ENCODE data around the gene ATF7.
A peak's percentile ranks its signal among the peaks of the same experiment; 100 is the strongest.

ATF7 gene

GRCh38 chr12:53625946-53626701 is at the start of gene ATF7:
ATF7 (minus strand) TSS chr12:53626382; CDS start chr12:53601000, 25,382 bp downstream.
- TF ChIP-seq EZH2phosphoT487 (IDR thresholded peaks at IDR 0.05; ENCODE audit: low read depth) (no peak), CTCF (IDR thresholded peaks at IDR 0.05; ENCODE audit: low read depth, low read length) (no peak)
- Histone ChIP-seq H3K9ac (ENCODE audit: low read length) (peak within 1 kb of the TSS; percentile 97), H3K4me1 (ENCODE audit: low read length) (peaks cover 29% of the 10 kb centered on the region), H3K27ac (ENCODE audit: low read length) (peak within 1 kb of the TSS; percentile 76), H2AFZ (ENCODE audit: low read depth, low read length) (peak within 1 kb of the TSS; percentile 89), H4K20me1 (ENCODE audit: insufficient read depth, low read length) (no peaks in the 10 kb centered on the region), H3K79me2 (ENCODE audit: low read length) (peaks cover 37% of the 10 kb centered on the region), H3K27me3 (ENCODE audit: low read depth, low read length) (no peaks in the 10 kb centered on the region), H3K4me2 (ENCODE audit: low read length) (peak within 1 kb of the TSS; percentile 98), H3K4me3 (ENCODE audit: low read length) (peak within 1 kb of the TSS; percentile 96), H3K9me3 (ENCODE audit: insufficient read depth, low read length) (no peaks in the 10 kb centered on the region), H3K36me3 (replicated peaks; ENCODE audit: low read depth, low read length) (no peaks in the 10 kb centered on the region)

GRCh38 chr12:53674977-53675700 is 49.0 kb upstream of the ATF7 start:
- Histone ChIP-seq H3K27ac (ENCODE audit: low read length) (peak overlapping the region; percentile 73), H3K27me3 (ENCODE audit: low read depth, low read length) (peaks cover 25% of the 10 kb centered on the region), H3K36me3 (replicated peaks; ENCODE audit: low read depth, low read length) (peaks cover 36% of the 10 kb centered on the region), H3K9ac (ENCODE audit: low read length) (peak overlapping the region; percentile 94), H2AFZ (ENCODE audit: low read depth, low read length) (peak overlapping the region; percentile 76; the same call in 1 of the 2 replicates), H4K20me1 (ENCODE audit: insufficient read depth, low read length) (no peaks in the 10 kb centered on the region), H3K79me2 (ENCODE audit: low read length) (peaks cover 29% of the 10 kb centered on the region), H3K9me3 (ENCODE audit: insufficient read depth, low read length) (no peaks in the 10 kb centered on the region), H3K4me2 (ENCODE audit: low read length) (peak overlapping the region; percentile 89), H3K4me1 (ENCODE audit: low read length) (peaks cover 8% of the 10 kb centered on the region), H3K4me3 (ENCODE audit: low read length) (peak overlapping the region; percentile 83)
- TF ChIP-seq EZH2phosphoT487 (IDR thresholded peaks at IDR 0.05; ENCODE audit: low read depth) (no peak), CTCF (IDR thresholded peaks at IDR 0.05; ENCODE audit: low read depth, low read length) (no peak)

- no peaks in the 10 kb centered on the region for H3K9me3 ChIP-seq (ENCODE audit: insufficient read depth, low read length)
- H3K4me1 ChIP-seq (ENCODE audit: low read length): peaks cover 8% of the 10 kb centered on the region
- no peak overlapping the region for H2AFZ ChIP-seq (ENCODE audit: low read depth, low read length)
- peaks cover 59% of the 10 kb centered on the region for H3K36me3 ChIP-seq (replicated peaks; ENCODE audit: low read depth, low read length)
- no peak overlapping the region for H3K9ac ChIP-seq (ENCODE audit: low read length)
- H3K4me3 ChIP-seq (ENCODE audit: low read length): no peak overlapping the region
- H4K20me1 ChIP-seq (ENCODE audit: insufficient read depth, low read length): no peaks in the 10 kb centered on the region
- H3K4me2 ChIP-seq (ENCODE audit: low read length): no peak overlapping the region
- H3K79me2 ChIP-seq (ENCODE audit: low read length): peaks cover 29% of the 10 kb centered on the region
- no peak overlapping the region for H3K27ac ChIP-seq (ENCODE audit: low read length)
- TF ChIP-seq EZH2phosphoT487 (IDR thresholded peaks at IDR 0.05; ENCODE audit: low read depth): no peak
- TF ChIP-seq CTCF (IDR thresholded peaks at IDR 0.05; ENCODE audit: low read depth, low read length): no peak
- H3K27me3 ChIP-seq (ENCODE audit: low read depth, low read length): no peaks in the 10 kb centered on the region
Measured at GRCh38 chr12:53670971-53671370, 44.8 kb upstream of the ATF7 start.

GRCh38 chr12:53670308-53670707 is 44.1 kb upstream of the ATF7 start:
- Histone ChIP-seq H3K27ac (ENCODE audit: low read length) (no peak overlapping the region), H3K9me3 (ENCODE audit: insufficient read depth, low read length) (no peaks in the 10 kb centered on the region), H3K36me3 (replicated peaks; ENCODE audit: low read depth, low read length) (peaks cover 64% of the 10 kb centered on the region), H3K4me3 (ENCODE audit: low read length) (no peak overlapping the region), H2AFZ (ENCODE audit: low read depth, low read length) (no peak overlapping the region), H3K79me2 (ENCODE audit: low read length) (peaks cover 24% of the 10 kb centered on the region), H3K9ac (ENCODE audit: low read length) (no peak overlapping the region), H3K4me2 (ENCODE audit: low read length) (no peak overlapping the region), H4K20me1 (ENCODE audit: insufficient read depth, low read length) (no peaks in the 10 kb centered on the region), H3K4me1 (ENCODE audit: low read length) (peaks cover 8% of the 10 kb centered on the region), H3K27me3 (ENCODE audit: low read depth, low read length) (no peaks in the 10 kb centered on the region)
- TF ChIP-seq EZH2phosphoT487 (IDR thresholded peaks at IDR 0.05; ENCODE audit: low read depth) (no peak), CTCF (IDR thresholded peaks at IDR 0.05; ENCODE audit: low read depth, low read length) (no peak)

All from OCI-LY3 (cell line).